Lung (tissue), 12 donors: Measurements from ENCODE around the gene DLEC1. TPM values are rescaled to one million over a fixed set of nuclear protein-coding genes. Genes with fewer than 3 reads are reported as not detected.

Experiments used
- ATAC-seq: fragments of 200-7000 bp; cut with Tn5 transposase; one replicate; pipeline ENCODE4 v1.9.1; 2020; ENCODE audit warnings: moderate number of reproducible peaks; ENCODE audit not compliant: insufficient read depth, low FRiP score
- DNase-seq, 3 donors: peaks; one replicate each; pipeline ENCODE4 v3.0.0-alpha.2; 2013 to 2017
- H3K27ac ChIP-seq, 2 donors: one replicate each; pipeline ENCODE4 v1.5.1; 2013; ENCODE audit warnings: mild to moderate bottlenecking in 2 of 2, moderate library complexity in 2 of 2, control low read depth in 1 of 2, inconsistent platforms in 1 of 2, low read depth in 1 of 2, low read length in 1 of 2
- H3K27me3 ChIP-seq, 3 donors: one replicate each; pipeline ENCODE4 v1.5.1; 2013; ENCODE audit warnings: low read length in 2 of 3; ENCODE audit not compliant: control insufficient read depth in 3 of 3, insufficient read depth in 3 of 3
- H3K36me3 ChIP-seq, 4 donors: one replicate each; pipeline ENCODE4 v1.5.1; 2013; ENCODE audit warnings: low read length in 4 of 4, mild to moderate bottlenecking in 1 of 4, moderate library complexity in 1 of 4; ENCODE audit not compliant: control insufficient read depth in 4 of 4, insufficient read depth in 4 of 4
- H3K4me1 ChIP-seq, 5 donors: one replicate each; pipeline ENCODE4 v1.5.1; 2013; ENCODE audit warnings: low read length in 5 of 5, mild to moderate bottlenecking in 2 of 5, moderate library complexity in 1 of 5; ENCODE audit not compliant: control insufficient read depth in 5 of 5, insufficient read depth in 5 of 5
- H3K4me3 ChIP-seq: one replicate; pipeline ENCODE4 v1.5.1; 2013; ENCODE audit warnings: mild to moderate bottlenecking, control low read depth, moderate library complexity
- H3K9ac ChIP-seq, 2 donors: one replicate each; pipeline ENCODE4 v1.5.1; 2013; ENCODE audit warnings: low read length in 2 of 2, control low read depth in 1 of 2; ENCODE audit not compliant: insufficient read depth in 1 of 2
- H3K9me3 ChIP-seq, 4 donors: one replicate each; pipeline ENCODE4 v1.5.1; 2013; ENCODE audit warnings: low read length in 3 of 4, mild to moderate bottlenecking in 1 of 4, moderate library complexity in 1 of 4; ENCODE audit not compliant: control insufficient read depth in 4 of 4, insufficient read depth in 3 of 4
- WGBS, 2 donors: extraction: QIAGEN DNeasy Blood & Tissue Kit; methylation state at CpG; one replicate each; pipeline ENCODE4 v1.1.7; 2013; 5-methylcytosine and 5-hydroxymethylcytosine counted together
- polyA plus RNA-seq, 2 donors: library from polyadenylated mRNA; stranded (reverse); fragments of 200-250 nt; gene quantifications; one replicate each; pipeline ENCODE4 v1.2.1, GENCODE V29; 2013
- total RNA-seq, 2 donors: library from RNA; depleted of rRNA in 1 of 2; stranded (reverse); fragments of >200 nt in 1 of 2; gene quantifications; one replicate each; pipeline ENCODE4 v1.2.1, GENCODE V29; 2014 to 2021
- TF ChIP-seq, protein P1 (sequence below): IDR thresholded peaks from 2 replicates; pipeline ENCODE4 v1.5.1; 2012; ENCODE audit warnings: mild to moderate bottlenecking; ENCODE audit errors: control extremely low read depth, extremely low read depth
- donor health status: control.
- donor health status: control.
- donor health status: Bipolar disorder and iron deficiency.
- donor health status: healthy.
- donor health status: DM: yes; HTN: yes; CAD: no.

DLEC1 gene
- total and polyA plus RNA-seq, 4 donors: 4.2 to 28.8 (median 8.0) TPM

DNA sequence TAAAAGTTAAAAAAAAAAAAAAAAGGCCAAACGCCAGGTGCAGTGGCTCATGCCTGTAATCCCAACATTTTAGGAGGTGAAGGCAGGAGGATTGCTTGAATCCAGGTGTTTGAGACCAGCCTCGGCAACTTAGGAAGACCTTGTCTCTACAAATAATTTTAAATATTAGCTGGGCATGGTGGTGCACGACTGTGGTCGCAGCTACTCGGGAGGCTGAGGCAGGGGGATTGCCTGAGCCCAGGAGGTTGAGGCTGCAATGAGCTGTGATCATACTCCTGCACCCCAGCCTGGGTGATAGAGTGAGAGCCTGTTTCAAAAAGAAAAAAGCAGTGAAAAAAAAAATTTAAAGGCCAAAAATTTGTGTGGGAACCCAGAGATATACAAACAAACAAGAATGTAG lies 2.7 kb upstream of the DLEC1 start:
- WGBS, 2 donors: 94 to 97% methylated on average over 5 of the region's 5 CpGs
- no peaks in the 10 kb centered on the region for H3K9me3 ChIP-seq
- TF ChIP-seq, protein P1, sequence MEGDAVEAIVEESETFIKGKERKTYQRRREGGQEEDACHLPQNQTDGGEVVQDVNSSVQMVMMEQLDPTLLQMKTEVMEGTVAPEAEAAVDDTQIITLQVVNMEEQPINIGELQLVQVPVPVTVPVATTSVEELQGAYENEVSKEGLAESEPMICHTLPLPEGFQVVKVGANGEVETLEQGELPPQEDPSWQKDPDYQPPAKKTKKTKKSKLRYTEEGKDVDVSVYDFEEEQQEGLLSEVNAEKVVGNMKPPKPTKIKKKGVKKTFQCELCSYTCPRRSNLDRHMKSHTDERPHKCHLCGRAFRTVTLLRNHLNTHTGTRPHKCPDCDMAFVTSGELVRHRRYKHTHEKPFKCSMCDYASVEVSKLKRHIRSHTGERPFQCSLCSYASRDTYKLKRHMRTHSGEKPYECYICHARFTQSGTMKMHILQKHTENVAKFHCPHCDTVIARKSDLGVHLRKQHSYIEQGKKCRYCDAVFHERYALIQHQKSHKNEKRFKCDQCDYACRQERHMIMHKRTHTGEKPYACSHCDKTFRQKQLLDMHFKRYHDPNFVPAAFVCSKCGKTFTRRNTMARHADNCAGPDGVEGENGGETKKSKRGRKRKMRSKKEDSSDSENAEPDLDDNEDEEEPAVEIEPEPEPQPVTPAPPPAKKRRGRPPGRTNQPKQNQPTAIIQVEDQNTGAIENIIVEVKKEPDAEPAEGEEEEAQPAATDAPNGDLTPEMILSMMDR: no peak
- no peaks in the 10 kb centered on the region for H3K36me3 ChIP-seq
- H3K27ac ChIP-seq: no peak overlapping the region
- DNase-seq (no peak), ATAC-seq (no peak)
- H3K4me1 ChIP-seq: peaks cover 0 to 18% (median 5%) of the 10 kb centered on the region in 5 donors
- H3K4me3 ChIP-seq: no peak overlapping the region
- H3K27me3 ChIP-seq: peaks cover 0 to 10% (median 0%) of the 10 kb centered on the region in 3 donors
- H3K9ac ChIP-seq: no peak overlapping the region

DNA sequence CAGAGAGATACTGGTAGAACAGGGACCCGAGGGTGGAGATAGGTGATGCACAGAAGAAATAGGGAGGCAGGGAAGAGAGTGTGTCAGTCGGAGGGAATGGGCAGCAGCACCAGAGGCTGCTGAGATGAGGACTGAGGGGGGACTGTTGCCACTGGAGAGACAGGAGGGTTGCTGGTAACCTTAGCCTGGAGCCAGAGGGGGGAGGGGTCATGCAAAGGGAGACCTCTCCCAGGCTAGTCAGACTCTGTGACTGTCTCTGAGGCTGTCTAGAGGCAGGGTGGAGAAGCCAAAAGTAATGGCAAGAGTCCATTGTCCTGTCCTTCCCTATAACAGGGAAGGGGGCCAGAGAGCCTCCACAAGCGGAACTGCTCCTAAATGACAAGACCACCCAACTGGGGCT lies 2.1 kb upstream of the DLEC1 start:
- DNase-seq (no peak), ATAC-seq (no peak)
- H3K4me3 ChIP-seq: no peak overlapping the region
- 94 to 98% methylated on average over 3 of the region's 3 CpGs for WGBS, 2 donors
- peaks cover 0 to 16% (median 5%) of the 10 kb centered on the region in 5 donors for H3K4me1 ChIP-seq
- peaks cover 0 to 10% (median 0%) of the 10 kb centered on the region in 3 donors for H3K27me3 ChIP-seq
- no peak overlapping the region for H3K9ac ChIP-seq
- no peak overlapping the region for H3K27ac ChIP-seq
- H3K9me3 ChIP-seq: no peaks in the 10 kb centered on the region
- H3K36me3 ChIP-seq: no peaks in the 10 kb centered on the region
- TF ChIP-seq, protein P1: no peak

DNA sequence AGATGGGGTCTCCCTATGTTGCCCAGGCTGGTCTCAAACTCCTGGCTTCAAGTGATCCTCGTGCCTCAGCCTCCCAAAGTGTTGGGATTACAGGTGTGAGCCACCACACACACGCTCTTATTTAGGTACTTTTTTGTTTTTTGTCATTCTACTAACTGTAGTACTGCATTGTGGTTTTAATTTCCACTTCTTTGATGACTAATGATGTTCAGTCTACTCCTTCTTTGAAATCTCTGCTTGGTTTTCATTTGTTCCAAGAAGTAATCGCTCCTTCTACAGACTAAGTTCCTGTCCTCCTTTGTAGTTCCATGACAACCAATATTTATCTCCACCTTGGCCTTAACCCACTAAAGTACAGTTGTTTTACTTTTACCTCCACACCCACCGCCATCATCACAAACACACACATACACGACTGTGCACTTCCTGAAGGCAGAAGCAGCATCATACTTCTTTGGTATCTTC lies 529 bp upstream of the DLEC1 start:
- 62 to 66% methylated on average over 5 of the region's 5 CpGs for WGBS, 2 donors
- no peak overlapping the region for H3K4me3 ChIP-seq

More for the DNA sequence above, 529 bp upstream of the DLEC1 start:
- Histone ChIP-seq H3K27ac (no peak overlapping the region), H3K9ac (peak overlapping the region in 1 of 2 donors; percentile 43), H3K4me1 (peaks cover 0 to 12% (median 5%) of the 10 kb centered on the region in 5 donors), H3K9me3 (no peaks in the 10 kb centered on the region), H3K27me3 (peaks cover 0 to 10% (median 0%) of the 10 kb centered on the region in 3 donors), H3K36me3 (no peaks in the 10 kb centered on the region)
- DNase-seq: no peak
- no peak for ATAC-seq
- TF ChIP-seq, protein P1: no peak
